Upper lobe of left lung (tissue), 4 donors: ENCODE measurements around the gene AGO3.

Source experiments
- CTCF ChIP-seq, 6 experiments: fragments of 450-650 bp in 4 of 6; fragments of 200-600 bp in 2 of 6; sonication (generic) in 2 of 6; IDR thresholded peaks; one replicate each; pipeline ENCODE4 v1.5.1; 2016 to 2019; ENCODE audit warnings: antibody characterized with exemption in 6 of 6
- POLR2A ChIP-seq, 4 donors: fragments of 450-650 bp; IDR thresholded peaks; one replicate each; pipeline ENCODE4 v1.5.1; 2016 to 2017; ENCODE audit warnings: antibody characterized with exemption in 4 of 4, mild to moderate bottlenecking in 2 of 4

GRCh38 chr1:36092798-36093185 lies 161.9 kb downstream of the AGO3 start:
- no peak for TF ChIP-seq CTCF (IDR thresholded peaks at IDR 0.05)
- no peak for TF ChIP-seq POLR2A (IDR thresholded peaks at IDR 0.05)
